Measurements from ENCODE around the gene PTH1R.

Gene PTH1R

GRCh38 chr3:46849686-46850467 lies 27.6 kb upstream of the PTH1R start:
- DNase-seq (ENCODE audit: low read depth in 2 of 2) = no peak

GRCh38 chr3:46850468-46850779 lies 27.1 kb upstream of the PTH1R start:
- DNase-seq (ENCODE audit: low read depth in 2 of 2) = no peak

- no peak for DNase-seq (ENCODE audit: low read depth in 2 of 2)
Observed at GRCh38 chr3:46851364-46852333, 25.9 kb upstream of the PTH1R start.

- DNase-seq (ENCODE audit: low read depth in 2 of 2) = no peak
Observed at GRCh38 chr3:46852334-46852720, 25.2 kb upstream of the PTH1R start.

GRCh38 chr3:46852839-46853355 lies 24.6 kb upstream of the PTH1R start:
- DNase-seq (ENCODE audit: low read depth in 2 of 2) = no peak

- DNase-seq (ENCODE audit: low read depth in 2 of 2) = no peak
Observed at GRCh38 chr3:46853441-46854415, 23.8 kb upstream of the PTH1R start.

- no peak for DNase-seq (ENCODE audit: low read depth in 2 of 2)
Observed at GRCh38 chr3:46854555-46854991, 22.9 kb upstream of the PTH1R start.

GRCh38 chr3:46856576-46857471 lies 20.7 kb upstream of the PTH1R start:
- no peak for DNase-seq (ENCODE audit: low read depth in 2 of 2)

- no peak for DNase-seq (ENCODE audit: low read depth in 2 of 2)
Observed at GRCh38 chr3:46857485-46858341, 19.8 kb upstream of the PTH1R start.

- no peak for DNase-seq (ENCODE audit: low read depth in 2 of 2)
Observed at GRCh38 chr3:46858456-46858855, 19.1 kb upstream of the PTH1R start.

GRCh38 chr3:46859001-46859710 lies 18.4 kb upstream of the PTH1R start:
- DNase-seq (ENCODE audit: low read depth in 2 of 2) = no peak

- DNase-seq (ENCODE audit: low read depth in 2 of 2) = no peak
Observed at GRCh38 chr3:46860017-46860809, 17.3 kb upstream of the PTH1R start.

- DNase-seq (ENCODE audit: low read depth in 2 of 2) = no peak
Observed at GRCh38 chr3:46860810-46861604, 16.5 kb upstream of the PTH1R start.

GRCh38 chr3:46861605-46862368 lies 15.7 kb upstream of the PTH1R start:
- no peak for DNase-seq (ENCODE audit: low read depth in 2 of 2)

GRCh38 chr3:46862369-46863025 lies 15.0 kb upstream of the PTH1R start:
- DNase-seq (ENCODE audit: low read depth in 2 of 2) = no peak

- DNase-seq (ENCODE audit: low read depth in 2 of 2) = no peak
Observed at GRCh38 chr3:46863261-46863782, 14.2 kb upstream of the PTH1R start, which contains the start of gene MYL3. MYL3 (minus strand) TSS chr3:46863444; CDS start chr3:46863390, 54 bp downstream.

Measured in activated CD4-positive, alpha-beta T cell treated with anti-CD3 and anti-CD28 coated beads for 24 hours (primary cell).